ENCODE data around the gene RIPPLY2. TPM values are rescaled to one million over a fixed set of nuclear protein-coding genes. Genes with fewer than 3 reads are reported as not detected.
A peak's percentile ranks its signal among the peaks of the same experiment; 100 is the strongest.

RIPPLY2 gene
- total and polyA plus RNA-seq, 9 donors, result 0.22 to 0.40 (median 0.24) TPM; not detected in 4

- peaks cover 12% of the 10 kb centered on the region for H3K4me1 ChIP-seq (ENCODE audit: insufficient read depth)
- intact Hi-C loops (cut with DNase I), result no loop called here
- H3K27me3 ChIP-seq, result no peaks in the 10 kb centered on the region
- H3K36me3 ChIP-seq, result no peaks in the 10 kb centered on the region
- no peak overlapping the region for H3K4me3 ChIP-seq
- 12 to 14% (median 14%) methylated on average over 18 of the region's 18 CpGs for WGBS, 3 donors
- H3K27ac ChIP-seq, result no peak overlapping the region
- H3K9me3 ChIP-seq, result no peaks in the 10 kb centered on the region
- TF ChIP-seq CTCF (IDR thresholded peaks at IDR 0.05) (no peak), EP300 (IDR thresholded peaks at IDR 0.05) (no peak), POLR2A (IDR thresholded peaks at IDR 0.05) (no peak)
- no peak for DNase-seq
These were observed 891 bp downstream of the RIPPLY2 start for GRCh38 chr6:83854001-83854501.

- Histone ChIP-seq H3K27ac (no peak overlapping the region), H3K4me3 (no peak overlapping the region), H3K27me3 (no peaks in the 10 kb centered on the region), H3K9me3 (no peaks in the 10 kb centered on the region), H3K4me1 (ENCODE audit: insufficient read depth) (peaks cover 12% of the 10 kb centered on the region), H3K36me3 (no peaks in the 10 kb centered on the region)
- WGBS, 3 donors, result 66 to 67% (median 67%) methylated on average over 5 of the region's 5 CpGs
- TF ChIP-seq EP300 (IDR thresholded peaks at IDR 0.05), result no peak
- no peak for TF ChIP-seq POLR2A (IDR thresholded peaks at IDR 0.05)
- no peak for TF ChIP-seq CTCF (IDR thresholded peaks at IDR 0.05)
- no peak for DNase-seq
- intact Hi-C loops (cut with DNase I), result no loop called here
These were observed 1.6 kb downstream of the RIPPLY2 start for GRCh38 chr6:83854766-83855165.

- Histone ChIP-seq H3K9me3 (no peaks in the 10 kb centered on the region), H3K27me3 (no peaks in the 10 kb centered on the region), H3K4me1 (ENCODE audit: insufficient read depth) (peaks cover 5% of the 10 kb centered on the region), H3K4me3 (peak within 1 kb of the TSS; percentile 92), H3K27ac (peak within 1 kb of the TSS; percentile 72 to 80), H3K36me3 (no peaks in the 10 kb centered on the region)
- DNase-seq, result peak; percentile 94 to 97 (median 95)
- TF ChIP-seq POLR2A (IDR thresholded peaks at IDR 0.05) (peak; percentile 79), EP300 (IDR thresholded peaks at IDR 0.05) (no peak), CTCF (IDR thresholded peaks at IDR 0.05) (peak in 2 of 3 donors; percentile 32 to 42)
- intact Hi-C loops (cut with DNase I), result no loop called here
- WGBS, 3 donors, result 0 to 1% (median 0%) methylated on average over 52 to 53 of the region's 53 CpGs
These were observed 6.5 kb downstream of the RIPPLY2 start, which contains the start of gene CYB5R4 for GRCh38 chr6:83859410-83860358. Gene CYB5R4 (plus strand): TSS chr6:83859689. CDS start chr6:83859783, 94 bp downstream.

GRCh38 chr6:83860359-83860755 lies 7.2 kb downstream of the RIPPLY2 start:
- H3K4me1 ChIP-seq (ENCODE audit: insufficient read depth), result peaks cover 5% of the 10 kb centered on the region
- H3K9me3 ChIP-seq, result no peaks in the 10 kb centered on the region
- no peaks in the 10 kb centered on the region for H3K36me3 ChIP-seq
- H3K27ac ChIP-seq, result peak overlapping the region in 1 of 2 donors; percentile 80
- no peak for DNase-seq
- intact Hi-C loops (cut with DNase I), result no loop called here
- WGBS, 3 donors, result 17 to 32% (median 24%) methylated on average over 7 of the region's 7 CpGs
- TF ChIP-seq EP300 (IDR thresholded peaks at IDR 0.05) (no peak), POLR2A (IDR thresholded peaks at IDR 0.05) (no peak), CTCF (IDR thresholded peaks at IDR 0.05) (no peak)
- peak overlapping the region; percentile 92 for H3K4me3 ChIP-seq
- H3K27me3 ChIP-seq, result no peaks in the 10 kb centered on the region
